Urothelium cell line (cell line): ENCODE data around the gene RNFT2.
A peak's percentile ranks its signal among the peaks of the same experiment; 100 is the strongest.
"Not testable (repeated sequence)": the region's sequence is repeated elsewhere in the genome, so short reads cannot be mapped to it uniquely, and the experiment has no call there.

Experiments
- DNase-seq: peaks from one replicate; pipeline ENCODE4 v3.0.0; 2011; ENCODE audit warnings: low spot score, mixed read lengths
- FAIRE-seq: peaks from 2 replicates; lab custom pipeline; 2011; peaks lifted over from hg19 to GRCh38; lab: Jason Lieb, UNC

The RNFT2 gene

DNA sequence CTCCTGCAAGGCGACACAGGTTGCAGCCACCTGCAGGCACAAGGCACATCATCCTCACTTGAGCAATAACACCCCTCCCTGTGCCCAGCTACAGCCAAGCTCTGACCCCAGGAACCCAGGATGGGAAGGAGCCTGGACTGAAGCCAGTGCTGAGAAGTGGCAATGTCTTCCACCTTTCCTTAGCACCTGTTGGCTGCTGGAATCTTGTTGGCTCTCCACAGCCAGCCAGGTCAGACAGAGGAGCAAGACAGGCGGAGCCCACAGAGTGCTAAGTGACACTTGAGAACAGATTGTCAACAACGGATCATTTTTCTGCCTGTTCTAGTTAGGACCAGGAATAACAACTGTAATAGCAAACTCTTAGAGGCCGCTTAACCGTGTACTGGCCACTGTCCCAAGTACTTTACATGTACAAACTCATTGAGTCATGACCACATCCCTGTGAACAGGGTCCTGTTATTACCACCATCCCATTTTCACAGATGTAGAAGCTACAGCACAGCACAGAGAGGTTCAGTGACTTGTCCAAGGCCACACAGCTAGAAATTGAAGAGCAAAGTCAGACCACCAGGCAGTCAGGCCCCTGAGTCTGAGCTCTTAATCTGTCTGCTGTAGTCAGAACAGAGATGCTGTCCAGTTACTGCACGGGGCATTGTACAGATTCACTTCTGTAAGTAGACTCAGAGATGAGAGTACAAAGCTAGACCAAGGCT is 45.6 kb downstream of the RNFT2 start:
- DNase-seq (no peak), FAIRE-seq (no peak)

DNA sequence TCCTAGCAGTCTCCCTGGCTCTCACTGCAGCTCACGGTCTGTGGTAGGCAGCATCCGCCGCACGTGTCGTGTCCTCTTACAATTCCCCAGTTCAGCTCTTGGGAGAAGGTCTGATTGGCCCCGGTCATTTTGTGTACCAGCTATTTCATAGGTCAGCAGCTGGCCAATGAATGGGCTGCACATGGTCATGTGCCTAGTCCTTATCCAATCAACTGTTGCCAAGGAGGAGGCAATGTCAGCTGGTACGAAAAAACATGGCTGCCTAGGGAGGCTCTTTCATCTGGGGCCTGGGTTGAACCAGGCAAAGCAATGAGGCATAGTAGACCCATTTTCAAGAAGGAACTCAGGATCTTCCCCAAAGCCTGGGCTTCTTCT is 46.1 kb downstream of the RNFT2 start:
- no peak for DNase-seq

DNA sequence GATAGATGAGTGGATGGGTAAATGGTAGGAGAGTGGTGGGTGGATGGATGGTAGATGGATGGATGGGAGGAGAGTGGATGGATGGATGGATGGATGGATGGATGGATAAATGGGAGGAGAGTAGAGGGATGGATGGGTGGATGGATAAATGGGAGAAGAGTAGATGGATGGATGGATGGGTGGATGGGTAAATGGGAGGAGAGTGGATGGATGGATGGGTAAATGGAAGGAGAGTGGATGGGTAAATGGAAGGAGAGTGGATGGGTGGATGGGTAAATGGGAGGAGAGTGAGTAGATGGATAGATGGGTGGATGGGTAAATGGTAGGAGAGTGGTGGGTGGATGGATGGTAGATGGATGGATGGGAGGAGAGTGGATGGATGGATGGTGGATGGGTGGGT is 51.4 kb downstream of the RNFT2 start:
- not testable (repeated sequence) for DNase-seq

More for the DNA sequence above, 46.1 kb downstream of the RNFT2 start:
- no peak for FAIRE-seq

DNA sequence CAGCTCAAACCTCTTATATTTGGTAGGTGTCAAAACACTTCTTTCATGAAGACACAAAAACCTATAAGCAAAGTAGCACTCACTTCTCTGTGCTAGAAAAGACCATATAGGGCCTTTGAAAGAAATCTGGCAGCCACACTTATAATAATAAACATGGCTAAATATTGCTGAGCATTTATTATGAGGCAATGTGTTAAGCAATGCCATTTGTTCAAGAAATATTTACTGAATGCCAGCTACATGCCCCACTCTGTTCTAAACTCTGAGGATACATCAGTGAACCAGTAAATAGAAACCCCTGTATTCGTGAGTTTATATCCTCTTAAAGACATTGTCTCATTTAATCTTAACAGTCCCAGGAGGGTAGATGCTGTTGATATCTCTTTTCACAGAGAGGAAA is 52.0 kb downstream of the RNFT2 start:
- DNase-seq (no peak), FAIRE-seq (no peak)

More for the DNA sequence above, 51.4 kb downstream of the RNFT2 start:
- FAIRE-seq, result peak; percentile 68

DNA sequence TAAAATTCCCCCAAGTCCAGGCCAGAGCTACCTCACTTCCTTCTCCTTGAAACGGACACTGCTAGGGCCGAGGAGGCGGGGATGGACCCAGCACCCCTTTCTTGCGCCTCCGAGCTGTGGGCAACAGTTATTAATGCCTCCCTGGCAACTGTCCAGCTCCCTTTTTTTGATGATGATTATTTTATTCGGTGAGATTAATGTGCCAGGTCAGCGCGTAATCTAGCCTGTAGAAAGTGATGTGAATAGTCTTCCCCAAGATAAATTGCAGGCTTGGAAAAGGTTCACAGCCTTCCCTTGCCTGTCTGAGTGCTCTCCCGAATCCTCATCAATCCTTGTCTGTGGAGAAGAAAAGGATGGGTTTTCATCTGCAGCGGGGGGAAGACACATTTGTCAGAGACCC is 54.3 kb downstream of the RNFT2 start:
- no peak for FAIRE-seq
- DNase-seq, result no peak

DNA sequence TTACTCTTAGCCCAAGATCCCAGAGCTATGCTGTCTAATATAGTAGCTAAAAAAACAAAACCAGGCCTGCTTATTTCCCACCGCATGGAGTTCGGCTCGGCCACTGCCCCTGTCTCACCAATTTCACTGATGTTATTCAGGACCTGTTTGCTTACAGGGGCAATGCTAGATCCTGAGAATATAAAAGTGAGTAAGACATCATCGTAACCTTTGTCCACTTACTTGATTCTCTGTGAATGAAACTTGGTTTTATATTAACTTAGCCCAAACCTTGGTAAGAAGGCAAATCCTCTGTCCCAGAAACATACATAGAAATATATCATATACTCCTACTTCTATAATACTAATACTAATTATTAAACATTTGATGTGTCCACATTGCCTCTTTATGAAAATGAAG is 56.6 kb downstream of the RNFT2 start:
- FAIRE-seq (no peak), DNase-seq (no peak)

DNA sequence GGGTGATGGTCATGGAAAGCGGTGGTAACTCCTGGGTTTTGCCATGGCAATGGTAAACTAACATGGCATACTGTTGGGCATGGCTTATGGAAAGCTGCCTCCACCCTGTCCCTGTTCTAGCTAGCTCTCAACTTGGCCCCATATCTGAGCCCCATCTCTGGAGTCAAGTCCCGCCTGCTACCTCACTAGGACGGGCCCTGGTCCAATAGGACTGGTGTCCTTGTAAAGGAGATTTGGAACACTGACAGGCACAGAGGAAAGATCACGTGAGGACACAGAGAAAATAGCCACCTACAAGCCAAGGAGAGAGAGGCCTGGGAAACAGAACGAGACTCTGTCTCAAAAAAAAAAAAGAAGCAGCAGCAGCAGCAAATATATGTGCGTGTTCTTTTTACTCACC is 59.8 kb downstream of the RNFT2 start:
- FAIRE-seq, result no peak
- no peak for DNase-seq

DNA sequence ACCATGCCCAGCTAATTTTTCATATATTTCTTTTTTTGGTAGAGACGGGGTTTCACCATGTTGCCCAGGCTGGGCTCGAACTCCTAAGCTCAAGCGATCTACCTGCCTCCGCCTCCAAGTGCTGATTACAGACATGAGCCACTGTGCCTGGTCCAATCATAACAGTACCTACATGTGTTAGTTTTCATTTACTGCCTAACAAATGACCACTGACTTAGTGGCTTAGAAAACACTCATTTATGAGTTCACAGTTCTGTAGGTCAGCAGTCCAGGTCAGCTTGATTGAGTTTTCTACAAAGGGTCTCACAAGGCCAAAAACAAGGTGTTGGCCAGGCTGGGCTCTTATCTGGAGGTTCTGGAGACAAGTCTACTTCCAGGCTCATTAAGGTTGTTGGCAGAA is 60.6 kb downstream of the RNFT2 start:
- FAIRE-seq (no peak), DNase-seq (no peak)

DNA sequence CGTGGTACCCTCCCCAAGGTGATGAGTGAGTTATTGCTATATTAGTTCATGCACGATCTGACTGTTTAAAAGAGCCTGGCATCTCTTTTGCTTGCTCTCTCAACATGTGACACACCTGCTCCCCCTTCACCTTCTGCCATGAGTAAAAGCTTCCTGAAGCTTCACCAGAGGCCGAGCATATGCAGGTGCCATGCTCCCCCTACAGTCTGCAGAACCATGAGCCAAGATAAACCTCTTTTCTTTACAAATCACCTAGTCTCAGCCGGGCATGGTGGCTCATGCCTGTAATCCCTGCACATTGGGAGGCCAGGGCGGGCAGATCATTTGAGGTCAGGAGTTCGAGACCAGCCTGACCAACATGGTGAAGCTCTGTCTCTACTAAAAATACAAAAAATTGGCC is 61.8 kb downstream of the RNFT2 start:
- DNase-seq, result no peak
- no peak for FAIRE-seq

DNA sequence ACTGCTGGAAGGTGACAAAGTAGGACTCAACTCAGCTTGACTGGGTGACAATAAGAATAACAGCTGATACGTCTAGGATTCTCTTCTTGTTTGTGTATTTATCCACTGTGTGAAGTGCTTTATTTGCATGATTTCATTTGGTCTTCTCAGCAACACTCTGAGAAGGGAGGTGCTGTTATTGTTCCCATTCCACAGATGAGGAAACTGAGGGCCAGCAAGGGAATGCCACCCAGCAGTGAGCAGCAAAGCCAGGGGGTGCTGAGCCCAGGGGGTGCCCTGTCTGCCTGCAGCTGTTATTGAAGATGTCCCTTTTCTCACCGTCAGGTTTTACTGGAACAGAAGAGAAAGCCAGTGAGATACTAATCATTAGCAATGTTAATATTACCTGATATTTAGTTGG is 62.8 kb downstream of the RNFT2 start:
- DNase-seq (no peak), FAIRE-seq (no peak)

DNA sequence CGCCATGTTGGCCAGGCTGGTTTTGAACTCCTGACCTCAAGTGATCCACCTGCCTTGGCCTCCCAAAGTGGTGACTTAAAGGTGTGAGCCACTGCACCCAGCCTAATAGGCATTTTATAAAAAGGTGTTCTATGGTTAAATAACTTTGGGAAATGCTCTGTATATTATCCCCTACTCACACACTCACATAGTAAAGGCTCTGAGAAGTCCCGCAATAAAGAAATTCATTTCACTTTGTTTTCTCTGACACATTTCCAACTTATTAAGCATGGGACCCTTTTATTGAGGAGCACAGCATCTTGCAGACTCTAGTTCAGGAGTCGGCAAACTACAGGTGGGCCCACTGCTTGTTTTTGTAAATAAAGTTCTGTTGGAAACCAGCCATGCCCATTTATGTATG is 63.9 kb downstream of the RNFT2 start:
- FAIRE-seq (no peak), DNase-seq (no peak)

DNA sequence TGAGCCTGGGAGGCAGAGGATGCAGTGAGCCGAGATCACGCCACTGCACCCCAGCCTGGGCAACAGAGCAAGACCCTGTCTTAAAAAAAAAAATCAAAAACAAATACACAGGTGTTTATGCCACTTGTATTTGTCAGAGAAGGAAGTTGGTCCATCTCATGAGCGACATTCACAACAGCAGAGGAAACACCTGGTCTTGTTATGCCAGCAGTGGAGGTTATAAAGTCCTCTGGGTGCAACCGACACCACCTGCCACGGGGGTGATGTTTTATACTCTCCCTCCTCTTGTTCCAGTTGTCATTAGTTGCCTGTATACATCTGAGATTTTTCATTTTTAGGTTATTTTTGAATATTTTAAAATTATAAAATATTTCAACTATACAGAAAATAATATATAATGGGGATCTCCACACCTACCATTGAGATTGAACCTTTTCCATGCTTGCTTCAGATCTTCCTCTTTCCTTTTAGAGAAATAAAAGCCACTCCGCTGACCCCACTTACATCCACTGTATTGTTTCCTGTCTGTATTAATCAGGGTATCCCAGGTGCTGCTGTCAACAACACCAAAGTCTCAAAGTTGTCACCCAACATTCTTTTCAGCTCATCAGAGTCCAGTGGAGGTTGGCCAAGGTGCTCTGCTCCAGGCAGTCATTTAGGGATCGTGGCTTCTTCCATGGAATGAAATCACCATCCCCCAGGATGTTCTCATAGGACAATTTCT is 65.1 kb downstream of the RNFT2 start:
- DNase-seq, result no peak
- no peak for FAIRE-seq

DNA sequence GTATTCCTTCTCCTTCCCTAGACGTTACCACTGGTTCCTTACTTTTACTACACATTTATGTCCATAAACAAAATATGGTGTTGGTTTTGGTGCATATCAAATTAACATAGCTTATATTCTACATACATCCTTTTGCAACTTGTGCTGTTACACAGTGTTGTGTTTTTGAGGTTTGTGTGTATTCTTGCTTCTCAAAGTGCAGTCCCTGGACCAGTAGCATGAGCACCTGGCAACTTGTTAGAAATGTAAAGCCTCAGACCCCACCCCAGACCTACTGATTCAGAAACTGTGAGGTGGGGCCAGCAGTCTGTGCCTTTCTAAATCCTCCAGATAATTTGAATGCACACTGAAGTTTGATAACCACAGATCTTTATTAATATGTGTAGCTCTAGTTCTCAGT is 65.9 kb downstream of the RNFT2 start:
- DNase-seq (no peak), FAIRE-seq (no peak)

DNA sequence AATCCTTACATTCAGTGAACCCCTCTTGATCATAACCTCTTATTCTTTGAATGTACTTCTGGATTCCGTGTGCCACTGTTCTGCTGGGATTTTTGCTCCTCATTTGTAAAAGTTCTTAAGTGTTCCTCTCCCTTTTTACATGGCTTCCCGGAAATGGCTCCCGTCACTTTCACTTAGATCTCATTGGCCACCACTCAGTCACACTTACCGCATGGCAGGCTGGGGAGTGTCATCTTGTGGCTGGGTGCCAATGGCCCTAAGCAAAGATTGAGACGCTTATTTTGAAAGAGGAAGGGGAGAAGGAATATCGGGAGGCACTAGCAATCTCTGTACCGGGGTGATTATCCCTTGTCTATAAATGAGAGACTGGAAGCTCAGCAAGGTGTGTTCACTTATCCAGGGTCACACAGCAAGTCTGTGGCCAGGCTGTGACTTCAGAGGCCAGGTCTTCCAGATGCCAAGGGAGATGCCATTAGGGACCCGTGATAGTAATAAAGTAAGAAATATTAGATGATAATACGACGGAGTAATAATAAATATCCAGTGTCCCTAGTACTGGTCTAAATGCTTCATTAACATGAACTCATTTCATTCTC is 68.8 kb downstream of the RNFT2 start:
- DNase-seq (no peak), FAIRE-seq (no peak)

DNA sequence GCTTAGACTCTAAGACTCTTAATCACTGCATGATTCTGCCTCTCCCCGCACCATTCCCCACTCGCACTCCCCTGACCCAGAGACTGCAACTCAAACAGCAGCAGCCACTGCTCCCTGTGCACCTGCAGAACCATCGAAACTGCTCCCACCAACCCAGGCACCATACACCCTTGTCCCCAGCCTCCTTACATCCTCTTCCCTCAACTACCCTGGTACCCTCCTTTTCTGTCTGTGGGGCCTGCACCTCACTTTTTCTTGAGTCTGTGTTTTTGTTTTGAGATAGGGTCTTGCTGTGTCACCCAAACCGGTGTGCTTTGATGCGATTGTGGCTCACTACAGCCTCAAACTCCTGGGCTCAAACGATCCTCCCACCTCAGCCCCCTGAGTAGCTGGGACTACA is 69.4 kb downstream of the RNFT2 start:
- FAIRE-seq (no peak), DNase-seq (no peak)

DNA sequence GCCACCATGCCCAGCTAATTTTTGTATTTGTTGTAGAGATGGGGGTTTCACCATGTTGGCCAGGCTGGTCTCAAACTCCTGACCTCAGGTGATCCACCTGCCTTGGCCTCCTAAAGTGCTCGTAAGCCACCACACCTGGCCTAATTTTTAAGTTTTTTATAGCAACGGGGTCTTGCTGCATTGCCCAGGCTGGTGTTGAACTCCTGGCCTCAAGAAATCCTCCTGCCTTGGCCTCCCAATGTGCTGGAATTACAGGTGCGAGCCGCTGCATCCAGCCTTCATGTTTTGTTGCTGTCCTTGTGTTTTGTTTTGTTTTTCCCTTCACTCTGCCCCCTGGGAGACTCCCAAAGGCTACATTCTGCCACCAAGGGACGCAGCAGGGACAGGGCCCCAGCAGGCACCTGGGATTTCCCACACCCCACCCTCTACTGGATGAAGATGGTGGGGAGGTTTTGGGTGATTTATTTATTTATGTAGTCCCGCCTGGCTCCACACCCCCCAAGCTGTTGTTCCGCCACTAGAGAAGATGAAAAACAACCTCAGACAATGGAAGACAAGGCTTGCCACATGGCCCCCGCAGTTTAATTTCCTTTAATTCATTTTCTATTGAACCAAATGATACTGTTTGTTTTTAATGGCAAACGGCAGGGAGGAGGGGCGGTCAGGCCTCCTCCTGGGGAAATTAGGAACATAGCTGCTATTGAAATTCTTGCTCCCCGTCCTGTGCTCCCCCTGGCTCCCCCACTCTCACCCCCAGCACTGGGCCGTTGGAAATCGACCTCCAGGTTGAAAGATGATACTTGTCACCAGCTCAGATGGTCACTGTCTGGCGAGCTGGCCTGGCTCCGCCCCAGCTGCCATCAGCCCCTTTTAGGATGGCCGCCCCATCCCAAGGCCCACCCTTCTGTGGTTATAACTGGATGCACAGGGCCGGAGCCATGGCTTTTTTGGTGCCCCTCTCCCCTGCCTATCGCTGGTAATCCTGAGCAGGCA is 70.3 kb downstream of the RNFT2 start:
- FAIRE-seq (no peak), DNase-seq (no peak)

DNA sequence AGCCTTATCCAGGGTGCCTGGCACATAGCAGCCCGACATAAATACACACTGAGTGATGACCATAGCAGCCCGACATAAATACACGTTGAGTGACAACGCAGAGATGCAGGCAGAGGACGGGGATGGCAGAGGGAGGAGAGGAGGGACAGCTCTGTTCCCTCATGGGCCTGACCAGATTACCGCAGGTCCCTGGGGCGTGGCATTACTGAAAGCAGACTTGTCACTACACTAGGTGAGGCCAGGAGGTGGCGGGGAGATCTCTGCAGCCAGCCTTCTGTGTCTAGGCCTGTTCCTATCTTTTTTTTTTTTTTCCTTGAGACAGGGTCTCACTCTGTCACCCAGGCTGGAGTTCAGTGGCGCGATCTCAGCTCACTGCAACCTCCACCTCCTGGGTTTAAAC is 74.1 kb downstream of the RNFT2 start:
- FAIRE-seq (no peak), DNase-seq (no peak)

DNA sequence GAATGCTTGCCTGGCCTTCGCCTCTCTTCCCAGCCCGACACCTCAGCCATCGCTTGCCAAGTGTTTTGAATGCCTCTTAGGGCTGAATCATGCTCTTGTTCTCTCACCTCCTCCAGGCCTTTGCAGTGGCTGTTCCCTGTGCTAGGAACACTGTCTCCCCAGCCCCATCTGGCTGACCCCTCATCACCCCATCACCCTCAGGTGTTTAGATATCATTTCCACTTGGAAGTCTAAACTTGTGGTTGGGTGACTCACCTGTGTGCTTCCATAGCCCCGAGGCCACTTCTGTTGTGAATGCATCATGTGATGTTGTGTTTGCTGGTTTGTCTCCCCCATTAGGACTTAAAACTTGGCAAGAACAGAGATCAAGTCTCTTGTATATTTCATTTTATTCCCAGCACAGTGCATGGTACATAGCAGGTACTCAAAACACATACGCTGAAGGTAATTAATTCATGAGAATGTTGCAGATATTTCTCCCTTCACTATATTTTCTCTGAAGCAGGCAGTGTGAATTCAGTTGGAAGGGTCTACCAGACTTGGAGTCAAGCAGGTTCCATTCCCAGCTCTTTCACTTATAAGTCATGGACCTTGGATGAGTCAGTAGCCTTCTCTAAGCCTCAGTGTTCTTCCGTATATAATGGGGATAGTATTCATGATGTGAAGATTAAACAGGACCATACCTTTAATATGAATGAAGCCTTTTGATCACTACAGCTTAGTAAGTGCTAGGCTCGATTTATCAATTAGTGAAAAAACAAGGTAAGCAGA is 75.3 kb downstream of the RNFT2 start:
- FAIRE-seq (no peak), DNase-seq (peak; percentile 56)

DNA sequence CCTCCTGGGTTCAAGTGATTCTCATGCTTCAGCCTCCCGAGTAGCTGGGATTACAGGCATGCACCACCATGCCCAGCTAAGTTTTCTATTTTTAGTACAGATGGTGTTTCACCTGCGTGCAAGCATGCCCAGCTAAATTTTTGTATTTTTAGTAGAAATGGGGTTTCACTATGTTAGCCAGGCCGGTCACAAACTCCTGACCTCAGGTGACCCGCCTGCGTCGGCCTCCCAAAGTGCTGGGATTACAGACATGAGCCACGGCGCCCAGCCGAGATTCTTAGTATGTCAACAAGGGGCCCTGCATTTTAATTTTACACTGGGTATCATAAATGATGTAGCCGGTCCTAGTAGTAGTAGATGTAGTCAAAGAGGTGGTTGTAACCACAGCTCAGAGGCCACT is 76.7 kb downstream of the RNFT2 start:
- not testable (repeated sequence) for FAIRE-seq, DNase-seq

DNA sequence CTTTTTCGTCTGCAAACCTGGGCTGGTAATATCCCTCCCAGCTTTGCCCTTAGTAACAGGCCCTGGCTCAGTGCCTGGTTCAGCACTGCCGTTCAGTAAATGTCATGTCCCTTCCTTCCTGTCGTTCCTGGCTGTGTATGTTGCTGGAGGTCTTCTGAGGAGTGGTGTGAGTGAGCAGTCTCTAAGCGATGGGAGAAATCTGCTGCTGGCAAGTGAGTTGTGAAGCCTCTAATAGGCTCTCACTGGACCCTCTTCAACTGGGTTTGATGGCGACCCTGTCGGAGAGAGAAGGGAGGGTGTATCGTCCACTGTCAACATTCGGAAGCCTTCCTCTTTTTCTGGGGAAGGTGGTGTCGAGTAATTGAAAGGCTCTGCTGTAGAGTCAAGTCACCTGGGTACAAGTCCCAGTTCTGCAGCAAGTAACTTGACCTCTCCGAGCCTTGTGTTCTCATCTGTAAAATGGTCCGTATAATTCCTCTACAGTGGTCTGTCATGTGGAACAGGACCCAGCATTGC is 80.3 kb downstream of the RNFT2 start:
- FAIRE-seq (no peak), DNase-seq (peak; percentile 13)
